GM12865 (cell line): Measurements from ENCODE around the gene USP44.

Experiments used
- DNase-seq: peaks from one replicate; pipeline ENCODE4 v3.0.0; 2010; ENCODE audit warnings: low read depth
- H3K4me3 ChIP-seq: 2 replicates; pipeline ENCODE4 v1.5.1; 2011; ENCODE audit warnings: mild to moderate bottlenecking, low read depth, low read length, control low read depth
- TF ChIP-seq, protein P1 (sequence below): IDR thresholded peaks from 2 replicates; pipeline ENCODE4 v1.5.1; 2011; ENCODE audit warnings: low read length, control low read depth, low read depth, inconsistent platforms; ENCODE audit not compliant: insufficient read depth; ENCODE audit errors: missing control alignments

The USP44 gene

DNA sequence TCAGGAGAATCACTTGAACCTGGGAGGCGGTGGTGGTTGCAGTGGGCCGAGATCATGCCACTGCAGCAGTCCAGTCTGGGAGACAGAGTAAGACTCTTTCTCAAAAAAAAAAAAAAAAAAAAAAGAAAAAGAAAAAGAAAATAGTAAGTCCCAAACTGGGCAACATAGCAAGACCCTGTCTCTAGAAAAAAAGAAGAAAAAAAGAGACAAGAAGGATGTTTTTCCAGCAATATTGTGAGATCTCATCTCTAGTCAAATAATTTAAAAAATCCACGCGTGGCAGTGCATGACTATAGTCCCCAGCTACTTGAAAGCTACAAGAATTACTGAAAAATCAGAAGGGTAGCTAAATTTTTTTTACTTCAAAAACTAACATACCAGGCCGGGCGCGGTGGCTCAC is 8.0 kb downstream of the USP44 start:
- no peak for DNase-seq
- TF ChIP-seq, protein P1, sequence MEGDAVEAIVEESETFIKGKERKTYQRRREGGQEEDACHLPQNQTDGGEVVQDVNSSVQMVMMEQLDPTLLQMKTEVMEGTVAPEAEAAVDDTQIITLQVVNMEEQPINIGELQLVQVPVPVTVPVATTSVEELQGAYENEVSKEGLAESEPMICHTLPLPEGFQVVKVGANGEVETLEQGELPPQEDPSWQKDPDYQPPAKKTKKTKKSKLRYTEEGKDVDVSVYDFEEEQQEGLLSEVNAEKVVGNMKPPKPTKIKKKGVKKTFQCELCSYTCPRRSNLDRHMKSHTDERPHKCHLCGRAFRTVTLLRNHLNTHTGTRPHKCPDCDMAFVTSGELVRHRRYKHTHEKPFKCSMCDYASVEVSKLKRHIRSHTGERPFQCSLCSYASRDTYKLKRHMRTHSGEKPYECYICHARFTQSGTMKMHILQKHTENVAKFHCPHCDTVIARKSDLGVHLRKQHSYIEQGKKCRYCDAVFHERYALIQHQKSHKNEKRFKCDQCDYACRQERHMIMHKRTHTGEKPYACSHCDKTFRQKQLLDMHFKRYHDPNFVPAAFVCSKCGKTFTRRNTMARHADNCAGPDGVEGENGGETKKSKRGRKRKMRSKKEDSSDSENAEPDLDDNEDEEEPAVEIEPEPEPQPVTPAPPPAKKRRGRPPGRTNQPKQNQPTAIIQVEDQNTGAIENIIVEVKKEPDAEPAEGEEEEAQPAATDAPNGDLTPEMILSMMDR, result no peak
- no peak overlapping the region for H3K4me3 ChIP-seq

GRCh38 chr12:95541436-95541835 is 9.8 kb downstream of the USP44 start:
- no peak overlapping the region for H3K4me3 ChIP-seq
- no peak for DNase-seq
- TF ChIP-seq, protein P1, result no peak

- no peak overlapping the region for H3K4me3 ChIP-seq
- TF ChIP-seq, protein P1, result no peak
- no peak for DNase-seq
Observed at GRCh38 chr12:95538656-95539055, 12.6 kb downstream of the USP44 start.

DNA sequence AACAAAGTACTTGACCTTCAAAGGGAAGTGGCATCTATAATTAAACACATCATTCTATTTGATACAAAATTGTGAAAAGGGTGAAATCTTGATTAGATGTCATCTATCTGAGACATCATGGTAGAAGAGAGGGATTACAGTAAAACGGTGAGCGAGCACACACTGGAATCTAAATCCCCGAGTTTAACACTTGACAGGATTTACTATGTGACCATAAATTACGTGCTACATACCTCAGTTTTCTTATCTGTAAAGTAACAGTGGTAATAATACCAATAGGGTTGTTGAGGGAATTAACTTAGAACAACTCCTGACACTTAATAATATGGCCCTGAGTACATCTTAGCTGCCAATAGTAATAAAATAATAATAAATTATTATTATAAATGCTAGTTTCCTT is 13.3 kb downstream of the USP44 start:
- no peak overlapping the region for H3K4me3 ChIP-seq
- TF ChIP-seq, protein P1, result no peak

DNA sequence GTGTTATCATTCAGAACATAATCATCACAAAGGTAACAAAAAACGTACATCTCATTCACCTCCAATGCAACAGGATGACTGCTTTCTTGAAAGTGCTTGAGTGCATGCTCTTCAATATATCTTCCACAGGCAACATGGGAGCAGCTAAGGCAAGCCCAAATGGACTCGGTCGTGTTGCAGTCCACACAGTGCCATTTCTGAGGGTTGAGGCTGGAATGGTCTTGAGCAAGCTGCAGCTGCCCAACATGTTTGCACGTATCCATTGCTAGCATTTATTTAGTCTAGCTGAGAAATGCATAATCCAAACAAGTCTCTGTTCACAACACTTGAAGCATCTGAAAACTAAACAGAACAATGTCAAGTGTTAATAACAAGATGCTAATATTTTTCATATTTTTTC is 17.3 kb downstream of the USP44 start:
- TF ChIP-seq, protein P1, result no peak

More for the DNA sequence above, 13.3 kb downstream of the USP44 start:
- no peak for DNase-seq

DNA sequence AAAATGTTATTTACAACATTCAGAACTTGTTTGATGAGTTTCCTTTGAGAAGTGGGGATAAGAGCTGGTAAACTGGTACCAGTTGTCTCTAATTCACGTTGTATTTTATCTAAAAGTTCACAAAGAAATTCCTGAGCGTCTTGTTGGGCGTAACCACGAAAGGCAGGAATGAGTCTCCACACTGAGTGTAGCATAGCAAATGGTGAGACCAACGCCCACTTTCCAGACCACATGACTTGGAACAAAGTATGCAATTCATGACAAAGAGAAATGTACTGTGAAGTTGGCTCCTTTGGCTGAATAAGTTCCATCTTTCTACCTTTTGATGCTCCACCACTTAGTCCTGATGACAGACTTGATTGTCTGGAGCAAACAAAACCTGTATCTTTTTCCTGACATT is 18.4 kb downstream of the USP44 start:
- no peak for DNase-seq
- H3K4me3 ChIP-seq, result no peak overlapping the region
- TF ChIP-seq, protein P1, result no peak

More for the DNA sequence above, 17.3 kb downstream of the USP44 start:
- DNase-seq, result no peak
- H3K4me3 ChIP-seq, result no peak overlapping the region

- H3K4me3 ChIP-seq, result no peak overlapping the region
- TF ChIP-seq, protein P1, result no peak
- no peak for DNase-seq
Observed at GRCh38 chr12:95529693-95530225, 21.5 kb downstream of the USP44 start.
